NCI-H2171 (cell line): ENCODE results near the gene TMEM242.
A peak's percentile ranks its signal among the peaks of the same experiment; 100 is the strongest.

Experiments
- DNase-seq: peaks from one replicate; lab custom pipeline; 2025; lab: John Stamatoyannopoulos, UW

Gene TMEM242

GRCh38 chr6:157288575-157288974, 34.7 kb downstream of the TMEM242 start:
- no peak for DNase-seq

GRCh38 chr6:157287923-157288322, 35.4 kb downstream of the TMEM242 start:
- DNase-seq, result no peak

GRCh38 chr6:157287247-157287850, 36.0 kb downstream of the TMEM242 start:
- DNase-seq, result no peak

DNA sequence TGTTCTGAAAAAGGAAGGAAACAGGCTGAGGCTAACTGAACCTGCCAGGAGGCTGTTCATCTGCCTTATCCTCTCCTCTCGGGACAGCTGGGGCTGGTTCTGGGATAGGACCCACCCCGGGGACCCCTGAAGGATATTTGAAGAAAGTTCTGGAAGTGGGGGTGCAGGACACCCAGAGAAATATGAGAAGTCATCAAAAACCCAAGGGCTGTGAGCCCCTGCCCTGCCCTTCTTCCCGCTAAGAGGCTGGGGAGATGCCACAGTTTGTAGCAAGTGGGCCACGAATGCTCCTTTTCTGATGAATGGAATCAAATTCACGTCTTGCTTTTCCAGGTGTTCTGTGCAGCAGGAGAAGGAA, 37.9 kb downstream of the TMEM242 start:
- DNase-seq, result no peak

GRCh38 chr6:157284738-157285421, 38.4 kb downstream of the TMEM242 start:
- no peak for DNase-seq

DNA sequence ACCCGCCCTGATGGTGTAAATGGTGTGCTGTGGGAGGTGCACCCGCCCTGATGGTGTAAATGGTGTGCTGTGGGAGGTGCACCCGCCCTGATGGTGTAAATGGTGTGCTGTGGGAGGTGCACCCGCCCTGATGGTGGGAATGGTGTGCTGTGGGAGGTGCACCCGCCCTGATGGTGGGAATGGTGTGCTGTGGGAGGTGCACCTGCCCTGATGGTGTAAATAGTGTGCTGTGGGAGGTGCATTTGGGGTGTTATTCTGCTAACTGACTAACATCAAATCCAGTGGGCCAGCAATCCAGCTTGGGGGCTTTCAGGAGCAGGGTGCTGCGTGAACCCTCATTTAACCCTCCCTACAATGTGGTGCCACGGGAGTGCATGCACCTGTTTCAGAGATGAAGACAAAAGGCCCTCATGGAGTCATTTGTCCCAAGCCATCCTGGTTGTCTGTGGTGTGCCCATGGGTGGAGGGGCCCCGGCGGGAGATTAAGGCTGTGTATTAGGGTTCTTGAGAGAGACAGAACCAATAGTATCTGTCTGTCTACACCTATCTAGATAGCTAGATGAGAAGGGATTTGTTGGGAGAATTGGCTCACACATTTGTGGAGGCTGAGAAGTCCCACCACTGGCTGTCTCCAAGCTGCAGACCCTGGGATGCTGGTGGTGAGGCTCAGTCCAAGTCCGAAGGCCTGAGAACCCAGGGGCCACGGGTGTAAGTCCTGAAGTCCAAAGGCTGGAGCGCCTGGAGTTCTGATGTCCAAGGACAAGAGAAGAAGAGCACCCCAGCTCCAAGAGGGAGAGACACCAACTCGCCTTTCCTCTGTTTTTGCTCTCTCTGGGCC, 39.2 kb downstream of the TMEM242 start:
- no peak for DNase-seq

DNA sequence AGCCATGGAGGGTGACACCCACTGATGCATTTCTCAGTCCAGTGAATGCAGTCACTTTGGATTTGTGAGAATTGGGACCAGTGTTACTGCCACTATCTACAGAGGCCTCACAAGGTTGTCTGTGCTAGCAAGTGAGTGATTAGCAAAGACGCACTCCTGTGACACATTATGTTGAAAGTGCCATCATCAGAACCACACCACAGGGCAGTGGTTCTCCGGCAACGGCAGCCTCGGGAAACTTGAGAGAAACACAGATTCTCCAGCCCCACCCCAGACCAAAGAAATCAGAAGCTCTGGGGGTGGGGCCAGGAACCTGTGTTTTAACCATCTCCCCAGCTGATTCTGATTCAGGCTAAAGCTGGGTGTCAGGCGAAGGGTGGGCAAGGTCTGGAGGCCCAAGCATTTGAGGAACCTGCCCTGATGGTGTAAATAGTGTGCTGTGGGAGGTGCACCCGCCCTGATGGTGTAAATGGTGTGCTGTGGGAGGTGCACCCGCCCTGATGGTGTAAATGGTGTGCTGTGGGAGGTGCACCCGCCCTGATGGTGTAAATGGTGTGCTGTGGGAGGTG, 39.9 kb downstream of the TMEM242 start:
- DNase-seq, result no peak

- no peak for DNase-seq
These were observed 41.0 kb downstream of the TMEM242 start for GRCh38 chr6:157282284-157282683.

DNA sequence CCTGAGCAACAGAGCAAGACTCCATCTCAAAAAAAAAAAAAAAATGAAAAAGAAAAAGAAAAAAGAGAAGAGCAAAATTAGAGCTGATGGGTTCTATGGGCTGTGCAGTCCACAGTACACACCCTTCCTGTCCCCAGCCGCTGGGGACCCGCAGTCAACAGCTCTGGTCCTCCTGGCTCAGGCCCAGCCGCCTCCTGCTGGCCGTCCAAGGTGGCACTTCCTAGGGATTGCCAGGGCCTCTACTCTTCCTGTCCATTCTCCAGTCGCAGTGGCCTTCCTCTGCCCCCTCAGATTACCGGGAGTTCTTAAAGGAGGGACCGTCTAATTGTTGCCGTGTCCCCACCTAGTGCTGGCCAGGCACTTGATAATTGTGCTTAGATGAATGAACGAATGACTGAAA, 41.7 kb downstream of the TMEM242 start:
- DNase-seq, result no peak

- no peak for DNase-seq
These were observed 42.4 kb downstream of the TMEM242 start for GRCh38 chr6:157280947-157281346.

- no peak for DNase-seq
These were observed 43.2 kb downstream of the TMEM242 start for GRCh38 chr6:157280157-157280556.

GRCh38 chr6:157278171-157278570, 45.1 kb downstream of the TMEM242 start:
- DNase-seq, result no peak

GRCh38 chr6:157276731-157277130, 46.6 kb downstream of the TMEM242 start:
- no peak for DNase-seq

- no peak for DNase-seq
These were observed 47.2 kb downstream of the TMEM242 start for GRCh38 chr6:157276134-157276532.

DNA sequence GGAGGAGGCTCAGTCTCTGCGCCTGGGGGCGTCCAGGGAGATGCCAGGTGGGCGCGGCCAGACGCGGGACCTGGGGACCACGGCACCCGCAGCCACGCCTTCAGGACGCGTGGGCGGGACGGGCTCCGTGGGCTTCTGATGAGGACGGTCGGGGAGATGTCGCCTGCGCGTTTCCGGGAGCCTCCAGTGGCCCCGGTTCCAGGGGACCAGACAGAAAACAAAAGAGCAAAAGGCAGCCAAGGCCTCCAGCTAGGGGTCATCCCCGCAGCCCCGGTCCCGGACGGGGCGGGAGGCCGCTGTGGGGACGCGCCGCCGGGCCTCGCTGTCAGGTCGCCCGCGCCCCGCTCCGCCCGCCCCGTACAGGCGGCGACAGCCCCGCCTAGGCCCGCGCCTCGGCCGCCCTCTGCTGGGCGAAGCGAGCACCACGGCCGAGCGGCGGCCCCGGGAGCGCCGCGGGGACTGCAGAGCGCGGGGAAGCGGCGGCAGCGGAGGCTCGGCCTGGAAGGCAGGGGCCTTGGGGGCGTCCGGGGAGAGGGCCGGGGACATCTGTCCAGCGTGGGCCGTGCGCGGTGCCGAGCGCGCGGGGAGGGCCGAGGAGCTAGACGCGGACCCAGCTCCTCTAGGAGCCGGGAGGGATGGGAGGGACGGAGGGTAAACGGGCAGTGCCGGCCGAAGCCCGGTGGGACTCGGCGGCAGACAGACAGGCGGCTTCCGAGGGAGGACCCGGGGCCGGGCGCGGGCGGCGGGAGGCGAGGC, 48.7 kb downstream of the TMEM242 start:
- DNase-seq, result peak; percentile 69

- no peak for DNase-seq
These were observed 49.4 kb downstream of the TMEM242 start for GRCh38 chr6:157273756-157274470.

DNA sequence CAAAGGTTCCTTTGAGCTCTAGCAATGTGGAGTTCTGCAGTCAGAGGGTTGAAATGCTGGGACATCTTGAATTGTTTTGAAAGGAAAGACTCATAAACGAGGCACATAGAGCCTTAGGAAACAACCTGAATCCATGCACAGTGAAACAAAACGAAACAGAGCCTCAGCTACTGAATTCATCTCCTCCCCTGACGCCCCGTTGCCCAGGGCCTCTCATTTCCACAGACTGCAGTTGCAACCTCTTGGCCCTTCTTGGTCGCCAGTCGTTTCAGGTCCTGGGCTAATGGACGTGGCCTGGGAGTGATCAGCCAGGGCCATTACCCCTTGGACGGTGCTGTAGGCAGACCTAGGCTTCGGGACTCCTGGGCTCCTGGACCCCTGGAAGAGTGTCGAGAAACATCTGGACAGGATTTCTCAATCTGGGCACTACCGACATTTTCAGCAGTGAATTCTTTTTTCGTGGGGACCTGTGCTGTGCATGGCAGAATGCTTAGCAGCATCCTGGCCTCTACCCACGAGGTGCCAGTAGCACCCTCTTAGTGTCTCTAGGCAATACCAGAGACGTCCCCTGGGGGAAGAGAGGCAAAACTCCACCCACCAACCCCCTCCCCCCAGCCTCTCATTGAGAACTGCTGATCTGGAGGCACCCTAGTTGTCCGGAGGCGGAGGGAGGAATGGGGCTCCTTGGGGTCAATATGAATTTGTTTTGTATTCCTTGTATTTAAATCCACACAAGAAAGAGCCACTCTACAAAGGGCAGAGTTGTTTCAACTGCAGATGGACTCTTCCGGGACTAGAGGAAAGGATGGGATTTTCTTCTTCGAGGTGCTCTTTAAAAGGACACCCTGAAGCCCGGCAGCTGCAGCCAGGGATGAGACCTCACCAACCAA, 50.2 kb downstream of the TMEM242 start:
- no peak for DNase-seq

DNA sequence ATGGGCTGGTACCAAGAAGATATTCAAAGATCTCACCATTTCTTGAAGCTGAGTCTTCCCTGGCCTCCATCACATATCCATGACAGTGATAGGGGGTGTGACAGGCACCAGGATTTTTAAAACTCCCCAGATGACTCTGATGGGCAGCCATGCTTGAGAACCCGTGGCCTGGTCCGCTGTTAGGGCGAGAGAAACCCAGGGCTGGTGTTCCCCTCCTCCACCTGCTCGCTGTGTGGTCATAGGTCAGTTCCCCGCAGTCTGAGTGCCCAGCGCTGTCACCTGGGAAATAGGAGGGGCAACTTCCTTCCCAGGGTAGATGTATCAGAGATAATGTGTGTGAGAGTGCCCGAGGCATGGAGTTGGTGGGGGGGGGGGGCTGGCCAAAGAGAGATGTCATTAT, 50.9 kb downstream of the TMEM242 start:
- DNase-seq, result no peak

DNA sequence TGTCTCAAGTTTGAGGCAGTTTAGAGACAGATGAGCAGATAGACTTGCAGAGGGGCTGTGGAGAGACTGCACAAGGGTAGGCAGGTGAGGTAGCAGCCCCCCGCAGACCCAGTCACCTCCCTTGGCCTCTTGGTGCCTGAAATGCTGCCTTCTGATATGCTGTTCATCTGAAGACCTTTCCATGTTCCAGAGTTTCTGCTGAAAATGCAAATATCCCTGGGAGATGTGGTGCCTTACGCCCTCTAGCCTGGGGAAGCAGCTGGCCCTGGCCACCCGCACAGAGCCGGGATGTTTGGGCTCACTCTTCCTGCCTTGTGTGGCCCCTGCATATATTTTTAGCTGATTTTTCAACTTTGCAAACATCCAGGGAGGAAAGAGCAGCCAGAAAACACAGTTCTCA, 51.4 kb downstream of the TMEM242 start:
- no peak for DNase-seq

DNA sequence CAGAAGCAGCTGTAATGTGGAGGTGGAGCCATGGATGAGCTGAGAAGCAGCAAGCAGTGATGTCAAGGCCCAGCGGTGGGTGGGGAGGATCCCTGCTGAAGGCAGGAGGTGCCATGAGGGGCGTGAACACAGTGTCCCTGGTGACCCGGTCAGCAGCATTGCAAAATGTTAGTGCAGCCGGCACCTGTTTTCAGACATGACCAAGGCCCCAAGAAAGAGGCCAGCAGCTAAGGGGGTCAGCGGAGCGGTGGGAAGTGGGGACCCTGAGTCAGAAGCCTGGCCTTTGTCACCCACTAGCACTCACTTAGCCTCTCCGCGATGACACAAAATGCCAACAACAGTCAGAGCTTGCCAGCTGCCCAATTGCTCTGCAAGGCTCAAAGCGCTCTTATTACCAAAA, 51.9 kb downstream of the TMEM242 start:
- DNase-seq, result no peak
